Globus pallidus (tissue), 1 donor: Measurements from ENCODE around the gene PGLYRP2.
"Not testable (repeated sequence)": the region's sequence is repeated elsewhere in the genome, so short reads cannot be mapped to it uniquely, and the experiment has no call there.

Experiments used
- DNase-seq: peaks from one replicate; pipeline ENCODE4 v3.0.0-alpha.2; 2015; ENCODE audit warnings: low spot score

The PGLYRP2 gene

GRCh38 chr19:15487038-15487437 is 7.7 kb upstream of the PGLYRP2 start:
- DNase-seq: no peak

- not testable (repeated sequence) for DNase-seq
Measured at GRCh38 chr19:15485768-15486167, 6.5 kb upstream of the PGLYRP2 start.

- not testable (repeated sequence) for DNase-seq
Measured at GRCh38 chr19:15480996-15481395, 1.7 kb upstream of the PGLYRP2 start.

- no peak for DNase-seq
Measured at GRCh38 chr19:15476325-15476724, 3.0 kb downstream of the PGLYRP2 start.

- DNase-seq: no peak
Measured at GRCh38 chr19:15475611-15476010, 3.7 kb downstream of the PGLYRP2 start.

- DNase-seq: no peak
Measured at GRCh38 chr19:15475169-15475568, 4.1 kb downstream of the PGLYRP2 start.

GRCh38 chr19:15473821-15474220 is 5.5 kb downstream of the PGLYRP2 start:
- not testable (repeated sequence) for DNase-seq

- DNase-seq: no peak
Measured at GRCh38 chr19:15471639-15472101, 7.6 kb downstream of the PGLYRP2 start.

- DNase-seq: no peak
Measured at GRCh38 chr19:15469513-15470297, 9.6 kb downstream of the PGLYRP2 start.

- DNase-seq: no peak
Measured at GRCh38 chr19:15468675-15469512, 10.4 kb downstream of the PGLYRP2 start.

- DNase-seq: no peak
Measured at GRCh38 chr19:15467734-15468214, 11.5 kb downstream of the PGLYRP2 start.

- DNase-seq: no peak
Measured at GRCh38 chr19:15466851-15467733, 12.2 kb downstream of the PGLYRP2 start.

GRCh38 chr19:15464394-15465385 is 14.6 kb downstream of the PGLYRP2 start, which contains the start of gene RASAL3:
Gene RASAL3 (minus strand): TSS chr19:15464544. CDS start chr19:15464358, 186 bp downstream.
- DNase-seq: no peak

GRCh38 chr19:15463861-15464371 is 15.4 kb downstream of the PGLYRP2 start:
- peak; percentile 17 for DNase-seq

GRCh38 chr19:15461694-15462093 is 17.6 kb downstream of the PGLYRP2 start:
- DNase-seq: no peak

- no peak for DNase-seq
Measured at GRCh38 chr19:15457701-15458484, 21.4 kb downstream of the PGLYRP2 start.

- DNase-seq: no peak
Measured at GRCh38 chr19:15456871-15457700, 22.2 kb downstream of the PGLYRP2 start.

GRCh38 chr19:15456441-15456840 is 22.9 kb downstream of the PGLYRP2 start:
- DNase-seq: no peak
